K562 (cell line): Measurements from ENCODE around the gene NYAP2. TPM values are rescaled to one million over a fixed set of nuclear protein-coding genes. Genes with fewer than 3 reads are reported as not detected.

Source experiments
- ATAC-seq: fragments of 200-7000 bp; cut with Tn5 transposase; 3 replicates; pipeline ENCODE4 v1.9.1; 2020; ENCODE audit warnings: moderate library complexity
- BruUV-seq: library from RNA; stranded (reverse); fragments of 400-500 nt; replicated peaks from 2 replicates; lab custom pipeline; 2021; lab: Mats Ljungman, UMichigan
- CTCF ChIA-PET: fragments of 300-600 bp; formaldehyde crosslinking; extraction: SDS; loops from one replicate; lab custom pipeline; 2021; ENCODE audit warnings: low intra/inter-chr PET ratio; lab: Yijun Ruan, JAX
- POLR2A ChIA-PET: fragments of 300-600, 350-650 bp; sonication (Branson Sonifier 250); formaldehyde crosslinking; extraction: SDS; loops from one replicate; lab custom pipeline; 2021; ENCODE audit warnings: antibody characterized with exemption, inconsistent platforms; lab: Yijun Ruan, JAX
- DNase-seq, 4 experiments: peaks; one replicate each; pipeline versions ENCODE4 v3.0.0 to v3.0.0-alpha.2; 2011 to 2018; ENCODE audit warnings: low spot score in 3 of 4, mixed read lengths in 3 of 4; ENCODE audit errors: extremely low read depth in 1 of 4
- FAIRE-seq: peaks from 2 replicates; lab custom pipeline; 2011; peaks lifted over from hg19 to GRCh38; lab: Jason Lieb, UNC
- H2AFZ ChIP-seq: 2 replicates; pipeline ENCODE4 v1.6.0; 2011; ENCODE audit warnings: low read depth, low read length, control low read depth, inconsistent platforms
- H3K27ac ChIP-seq: fragments of 200-600 bp; 3 replicates; pipeline ENCODE4 v1.8.0; 2011; ENCODE audit warnings: low read depth, mild to moderate bottlenecking, control low read depth, inconsistent platforms, low read length, moderate library complexity, mixed read lengths; ENCODE audit errors: extremely low read depth
- H3K27me3 ChIP-seq, 2 experiments: fragments of 300-600 bp in 1 of 2; 2 replicates in 1 of 2; 3 replicates in 1 of 2; pipeline versions ENCODE4 v1.6.0 to v1.8.0; 2011; ENCODE audit warnings: inconsistent platforms in 2 of 2, low read length in 2 of 2, mild to moderate bottlenecking in 1 of 2, mixed read lengths in 1 of 2, moderate library complexity in 1 of 2; ENCODE audit not compliant: control insufficient read depth in 2 of 2, insufficient read depth in 2 of 2
- H3K36me3 ChIP-seq: fragments of 300-600 bp; 3 replicates; pipeline ENCODE4 v1.8.0; 2011; ENCODE audit warnings: mild to moderate bottlenecking, low read length, inconsistent platforms; ENCODE audit not compliant: control insufficient read depth, insufficient read depth
- H3K4me1 ChIP-seq, 2 experiments: fragments of 200-600 bp in 1 of 2; replicated peaks in 1 of 2; 2 replicates in 1 of 2; 3 replicates in 1 of 2; pipeline versions ENCODE4 v1.5.1 to v1.8.0; 2011; ENCODE audit warnings: inconsistent platforms in 2 of 2, low read length in 2 of 2, mild to moderate bottlenecking in 1 of 2, mixed read lengths in 1 of 2, moderate library complexity in 1 of 2; ENCODE audit not compliant: control insufficient read depth in 2 of 2, insufficient read depth in 2 of 2
- H3K4me2 ChIP-seq: 2 replicates; pipeline ENCODE4 v1.6.1; 2011; ENCODE audit warnings: low read length, control low read depth, inconsistent platforms, mixed read lengths; ENCODE audit not compliant: insufficient read depth
- H3K4me3 ChIP-seq: fragments of 200-600 bp; sonication (generic), shearing (Covaris generic); 2 replicates; pipeline ENCODE4 v1.5.1; 2016; ENCODE audit warnings: control low read depth, inconsistent platforms
- H3K79me2 ChIP-seq: fragments of 200-600 bp; 3 replicates; pipeline ENCODE4 v1.8.0; 2011; ENCODE audit warnings: low read length, inconsistent platforms; ENCODE audit not compliant: control insufficient read depth, insufficient read depth
- H3K9ac ChIP-seq, 2 experiments: 2 replicates each; pipeline versions ENCODE4 v1.6.0 to v1.6.1; 2011; ENCODE audit warnings: low read depth in 2 of 2, low read length in 2 of 2, control low read depth in 1 of 2, inconsistent platforms in 1 of 2, mild to moderate bottlenecking in 1 of 2, mixed read lengths in 1 of 2; ENCODE audit not compliant: insufficient read depth in 1 of 2
- H3K9me1 ChIP-seq: one replicate; pipeline ENCODE4 v1.6.0; 2011; ENCODE audit warnings: inconsistent platforms, mild to moderate bottlenecking, low read length, moderate library complexity; ENCODE audit not compliant: control insufficient read depth, insufficient read depth
- H3K9me3 ChIP-seq: replicated peaks from 2 replicates; pipeline ENCODE4 v1.5.1; 2011; ENCODE audit warnings: low read depth, low read length, inconsistent platforms; ENCODE audit not compliant: control insufficient read depth, insufficient read depth
- H4K20me1 ChIP-seq: replicated peaks from 2 replicates; pipeline ENCODE4 v1.6.1; 2011; ENCODE audit warnings: low read length, inconsistent platforms, mixed read lengths; ENCODE audit not compliant: control insufficient read depth, insufficient read depth
- CBFA2T2 ChIP-seq: fragments of 450-650 bp; conservative IDR thresholded peaks from 2 replicates; pipeline ENCODE4 v1.6.1; 2017; ENCODE audit warnings: mild to moderate bottlenecking
- CBFA2T3 ChIP-seq: fragments of 450-650 bp; IDR thresholded peaks from 2 replicates; pipeline ENCODE4 v1.6.1; 2017
- HDAC3 ChIP-seq: fragments of 450-650 bp; IDR thresholded peaks from 2 replicates; pipeline ENCODE4 v1.6.1; 2018; ENCODE audit warnings: borderline replicate concordance, mild to moderate bottlenecking, moderate library complexity; ENCODE audit not compliant: partially characterized antibody
- IRF1 ChIP-seq: sonication (generic); formaldehyde crosslinking; IDR thresholded peaks from 2 replicates; pipeline ENCODE4 v1.8.0; 2022; ENCODE audit warnings: missing genetic modification reagents, mild to moderate bottlenecking, borderline replicate concordance
- KLF16 ChIP-seq: IDR thresholded peaks from 2 replicates; pipeline ENCODE4 v1.6.1; 2016; ENCODE audit warnings: antibody characterized with exemption
- LARP7 ChIP-seq: fragments of 450-650 bp; IDR thresholded peaks from 2 replicates; pipeline ENCODE4 v1.6.1; 2016
- MCM7 ChIP-seq, 2 experiments: fragments of 450-650 bp; IDR thresholded peaks; 2 replicates each; pipeline ENCODE4 v1.6.1; 2016 to 2018
- NCOR1 ChIP-seq: fragments of 450-650 bp; IDR thresholded peaks from 2 replicates; pipeline ENCODE4 v1.6.1; 2016; ENCODE audit warnings: mild to moderate bottlenecking, moderate library complexity
- NFIC ChIP-seq: fragments of 450-650 bp; IDR thresholded peaks from 2 replicates; pipeline ENCODE4 v1.6.1; 2017; ENCODE audit warnings: mild to moderate bottlenecking, inconsistent platforms
- NR2C2 ChIP-seq, 2 experiments: fragments of 200-800 bp in 1 of 2; sonication (Bioruptor generic) in 1 of 2; sonication (generic) in 1 of 2; formaldehyde crosslinking in 1 of 2; IDR thresholded peaks; 2 replicates each; pipeline versions ENCODE4 v1.6.1 to v1.8.0; 2016 to 2022; ENCODE audit warnings: mild to moderate bottlenecking in 1 of 2, missing compliant biosample characterization in 1 of 2, missing genetic modification characterization in 1 of 2, missing genetic modification reagents in 1 of 2
- NR2F6 ChIP-seq: fragments of 450-650 bp; formaldehyde crosslinking; IDR thresholded peaks from 2 replicates; pipeline ENCODE4 v1.4.0; 2020; ENCODE audit warnings: mild to moderate bottlenecking
- PML ChIP-seq: IDR thresholded peaks from 2 replicates; pipeline ENCODE4 v1.6.1; 2012; ENCODE audit warnings: low read length, inconsistent platforms
- TAF1 ChIP-seq: IDR thresholded peaks from 2 replicates; pipeline ENCODE4 v1.6.1; 2011; ENCODE audit warnings: mild to moderate bottlenecking, low read length, moderate library complexity; ENCODE audit not compliant: insufficient read depth, control insufficient read depth, severe bottlenecking; ENCODE audit errors: extremely low read depth
- TCF3 ChIP-seq: sonication (generic); formaldehyde crosslinking; IDR thresholded peaks from 2 replicates; pipeline ENCODE4 v1.4.0; 2020; ENCODE audit warnings: mild to moderate bottlenecking, missing genetic modification reagents
- TRIM24 ChIP-seq, 2 experiments: fragments of 450-650 bp; IDR thresholded peaks; 2 replicates each; pipeline ENCODE4 v1.6.1; 2016
- YY1 ChIP-seq, 3 experiments: IDR thresholded peaks; 2 replicates each; pipeline ENCODE4 v1.6.1; 2011; ENCODE audit warnings: low read length in 2 of 3, mild to moderate bottlenecking in 2 of 3, moderate library complexity in 2 of 3, borderline replicate concordance in 1 of 3, control low read depth in 1 of 3, low read depth in 1 of 3; ENCODE audit not compliant: insufficient read depth in 3 of 3, insufficient replicate concordance in 2 of 3, control insufficient read depth in 1 of 3, insufficient read length in 1 of 3; ENCODE audit errors: extremely low read depth in 1 of 3
- ZNF561 ChIP-seq: fragments of 450-650 bp; formaldehyde crosslinking; conservative IDR thresholded peaks from 2 replicates; pipeline ENCODE4 v1.4.0; 2020; ENCODE audit warnings: mild to moderate bottlenecking, moderate library complexity
- WGBS: fragments of 100-300 bp; shearing (Covaris generic); methylation state at CpG from one replicate; pipeline ENCODE4 v1.1.6; 2016; ENCODE audit warnings: low coverage, mixed read lengths; ENCODE audit not compliant: insufficient coverage; ENCODE audit errors: missing lambda C conversion rate; 5-methylcytosine and 5-hydroxymethylcytosine counted together
- in situ Hi-C: fragments of 300-500 bp; cut with MboI; formaldehyde crosslinking; loops from 4 replicates; pipeline ENCODE4 v1.15.0; 2018; ENCODE audit warnings: inconsistent platforms, mixed read lengths
- intact Hi-C: fragments of 100-400 bp; cut with micrococcal nuclease; formaldehyde crosslinking; loops from 2 replicates; pipeline ENCODE4 v1.14.2; 2022
- polyA plus RNA-seq, 8 experiments: library from polyadenylated mRNA; depleted of rRNA in 4 of 8; stranded (reverse) in 5 of 8; unstranded in 3 of 8; fragments of >200 nt; fragmentation: Nextera tagmentation in 2 of 8; fragmentation: Illumina TruSeq in 1 of 8; extraction: Ambion mirVana in 2 of 8; extraction: Trizol in 1 of 8; gene quantifications; 2 replicates each; pipeline versions ENCODE4 v1.2.1 to v1.2.3, GENCODE V29; 2011 to 2014; ENCODE audit warnings: inconsistent platforms in 1 of 8, missing spikeins in 1 of 8
- total RNA-seq, 7 experiments: library from RNA; depleted of rRNA in 6 of 7; stranded (reverse); fragments of >200 nt in 6 of 7; fragmentation: Illumina TruSeq in 2 of 7; extraction: Trizol in 2 of 7; gene quantifications; 2 replicates each; pipeline versions ENCODE4 v1.2.1 to v1.2.3, GENCODE V29; 2011 to 2021; ENCODE audit warnings: low replicate concordance in 1 of 7

Gene NYAP2
- total and polyA plus RNA-seq, 9 of the 15 experiments (the other 6 are each of a cell fraction or from before 2014, with no cell fraction given) = 0.03 to 0.04 (median 0.04) TPM; not detected in 3

DNA sequence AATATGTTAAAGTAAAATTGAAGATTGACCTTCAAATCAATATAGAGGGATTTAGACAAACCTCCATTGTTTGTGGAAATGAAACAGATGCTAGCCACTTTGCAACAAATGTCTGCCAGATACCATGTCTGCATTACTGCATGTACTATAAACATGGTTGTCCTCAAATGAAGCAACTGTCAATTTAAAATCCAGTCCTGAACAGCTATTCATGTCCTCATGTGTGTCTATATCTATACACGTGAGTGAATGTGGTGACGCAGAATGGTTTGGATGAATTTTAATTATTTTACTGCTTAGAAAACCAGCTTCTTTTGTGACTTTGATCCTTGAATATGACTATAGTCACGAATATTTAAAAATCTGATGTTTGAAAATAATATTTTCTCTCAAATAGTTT, 71.5 kb downstream of the NYAP2 start:
- no peak overlapping the region for H3K4me2 ChIP-seq
- intact Hi-C loops (no loop called here), in situ Hi-C loops (no loop called here)
- H3K27me3 ChIP-seq = no peaks in the 10 kb centered on the region
- no TSS peak for BruUV-seq
- H3K4me3 ChIP-seq = no peak overlapping the region
- WGBS = 5% methylated on average over 3 of the region's 3 CpGs
- TF ChIP-seq MCM7 (IDR thresholded peaks at IDR 0.05) (no peak), YY1 (IDR thresholded peaks at IDR 0.05; ENCODE audit: borderline replicate concordance in 1 of 3, control insufficient read depth in 1 of 3, extremely low read depth in 1 of 3, insufficient read depth in 3 of 3, insufficient read length in 1 of 3, insufficient replicate concordance in 2 of 3, low read depth in 1 of 3, low read length in 2 of 3) (peak in 1 of 3 experiments; percentile 24)
- no peak for ATAC-seq
- DNase-seq = no peak
- FAIRE-seq = no peak
- no peaks in the 10 kb centered on the region for H3K36me3 ChIP-seq
- no peaks in the 10 kb centered on the region for H3K79me2 ChIP-seq
- POLR2A ChIA-PET = interaction anchor here (0.6 to 0.9 kb wide), 2 partner anchors 24 to 25 kb away, joined by 3 to 4 read pairs; no protein-coding TSS in a partner anchor
- H3K9ac ChIP-seq = no peak overlapping the region
- no peak overlapping the region for H2AFZ ChIP-seq
- no peaks in the 10 kb centered on the region for H4K20me1 ChIP-seq
- H3K9me1 ChIP-seq = no peaks in the 10 kb centered on the region
- H3K27ac ChIP-seq = no peak overlapping the region
- H3K4me1 ChIP-seq = no peaks in the 10 kb centered on the region; a peak in 1 of 5 replicates
- CTCF ChIA-PET = no interaction called here
- no peaks in the 10 kb centered on the region for H3K9me3 ChIP-seq

DNA sequence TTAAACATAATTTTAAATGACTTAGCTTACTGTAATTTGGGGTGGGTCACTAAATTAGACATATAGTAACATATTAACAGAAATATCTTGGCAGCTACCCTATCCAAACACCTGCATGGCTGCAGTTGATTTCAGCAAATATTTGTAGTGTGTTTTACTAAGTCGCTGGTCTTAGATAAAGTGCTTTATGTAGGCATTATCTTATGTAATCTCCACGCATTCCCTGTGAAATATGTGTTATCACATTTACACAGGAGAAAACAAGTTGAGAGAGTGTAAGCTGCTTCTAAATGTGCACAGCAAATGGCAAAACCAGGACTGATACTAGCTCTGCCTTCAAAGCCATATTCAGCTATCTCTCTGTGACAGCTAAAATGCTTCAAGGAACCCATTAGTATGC, 72.0 kb downstream of the NYAP2 start:
- Histone ChIP-seq H4K20me1 (no peaks in the 10 kb centered on the region), H3K4me2 (no peak overlapping the region), H3K9me3 (no peaks in the 10 kb centered on the region), H2AFZ (no peak overlapping the region), H3K79me2 (no peaks in the 10 kb centered on the region), H3K36me3 (no peaks in the 10 kb centered on the region), H3K9me1 (no peaks in the 10 kb centered on the region), H3K27ac (no peak overlapping the region), H3K9ac (no peak overlapping the region), H3K27me3 (no peaks in the 10 kb centered on the region), H3K4me1 (no peaks in the 10 kb centered on the region; a peak in 1 of 5 replicates), H3K4me3 (no peak overlapping the region)
- DNase-seq (peak in 1 of 4 experiments; percentile 56), FAIRE-seq (no peak), ATAC-seq (peak; percentile 78)
- intact Hi-C loops (no loop called here), in situ Hi-C loops (no loop called here)
- BruUV-seq = no TSS peak
- 0% methylated on average over 2 of the region's 2 CpGs for WGBS
- CTCF ChIA-PET = no interaction called here
- POLR2A ChIA-PET = interaction anchor here (0.6 to 0.9 kb wide), 2 partner anchors 23 to 25 kb away, joined by 3 to 4 read pairs; no protein-coding TSS in a partner anchor
- TF ChIP-seq CBFA2T2 (peak; percentile 71), NR2C2 (CRISPR knock-in tag; IDR thresholded peaks at IDR 0.05) (no peak), NR2C2 (tag; IDR thresholded peaks at IDR 0.05) (no peak), LARP7 (no peak), TCF3 (CRISPR knock-in tag) (peak; percentile 68), HDAC3 (no peak), PML (0 out of 2 replicates have a peak, but pooled peaks have one; percentile 30), CBFA2T3 (peak; percentile 85), KLF16 (peak; percentile 34; the same call in 1 of the 2 replicates), NCOR1 (peak; percentile 63; the same call in 1 of the 2 replicates), TAF1 (no peak), IRF1 (CRISPR knock-in tag) (no peak), NR2F6 (CRISPR knock-in tag) (no peak), TRIM24 (IDR thresholded peaks at IDR 0.05) (0 out of 4 replicates have a peak, but pooled peaks of 1 of the 2 experiments have one; percentile 19), ZNF561 (no peak), NFIC (peak; percentile 24; the same call in 1 of the 2 replicates)
